ENCODE results near the gene HABP2.

DNA sequence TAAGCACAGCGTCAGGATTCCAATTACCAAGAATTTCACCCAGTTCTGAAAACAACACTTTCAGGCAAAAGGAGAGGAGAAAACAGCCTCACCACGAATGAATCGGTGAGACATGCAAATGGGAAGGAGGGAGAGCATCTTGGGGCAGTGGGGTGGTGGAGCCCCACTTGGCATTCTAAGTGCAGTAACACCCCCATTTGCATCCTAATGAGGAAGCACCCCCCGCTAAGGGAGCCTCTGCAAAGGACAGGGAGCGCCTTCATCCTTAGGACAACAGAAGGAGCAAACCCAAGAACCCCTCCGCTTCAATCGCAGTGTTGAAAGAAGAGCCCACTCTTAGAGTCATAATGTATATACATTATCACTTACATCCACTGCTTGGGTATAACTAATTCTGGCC is 64.2 kb downstream of the HABP2 start:
- TF ChIP-seq, protein P1, sequence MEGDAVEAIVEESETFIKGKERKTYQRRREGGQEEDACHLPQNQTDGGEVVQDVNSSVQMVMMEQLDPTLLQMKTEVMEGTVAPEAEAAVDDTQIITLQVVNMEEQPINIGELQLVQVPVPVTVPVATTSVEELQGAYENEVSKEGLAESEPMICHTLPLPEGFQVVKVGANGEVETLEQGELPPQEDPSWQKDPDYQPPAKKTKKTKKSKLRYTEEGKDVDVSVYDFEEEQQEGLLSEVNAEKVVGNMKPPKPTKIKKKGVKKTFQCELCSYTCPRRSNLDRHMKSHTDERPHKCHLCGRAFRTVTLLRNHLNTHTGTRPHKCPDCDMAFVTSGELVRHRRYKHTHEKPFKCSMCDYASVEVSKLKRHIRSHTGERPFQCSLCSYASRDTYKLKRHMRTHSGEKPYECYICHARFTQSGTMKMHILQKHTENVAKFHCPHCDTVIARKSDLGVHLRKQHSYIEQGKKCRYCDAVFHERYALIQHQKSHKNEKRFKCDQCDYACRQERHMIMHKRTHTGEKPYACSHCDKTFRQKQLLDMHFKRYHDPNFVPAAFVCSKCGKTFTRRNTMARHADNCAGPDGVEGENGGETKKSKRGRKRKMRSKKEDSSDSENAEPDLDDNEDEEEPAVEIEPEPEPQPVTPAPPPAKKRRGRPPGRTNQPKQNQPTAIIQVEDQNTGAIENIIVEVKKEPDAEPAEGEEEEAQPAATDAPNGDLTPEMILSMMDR (IDR thresholded peaks at IDR 0.05), result no peak
- TF ChIP-seq POLR2A (IDR thresholded peaks at IDR 0.05) (no peak), POLR2AphosphoS5 (IDR thresholded peaks at IDR 0.05) (no peak)

Data from stomach (tissue), 4 donors.